ENCODE results near the gene KRT6A.

DNA sequence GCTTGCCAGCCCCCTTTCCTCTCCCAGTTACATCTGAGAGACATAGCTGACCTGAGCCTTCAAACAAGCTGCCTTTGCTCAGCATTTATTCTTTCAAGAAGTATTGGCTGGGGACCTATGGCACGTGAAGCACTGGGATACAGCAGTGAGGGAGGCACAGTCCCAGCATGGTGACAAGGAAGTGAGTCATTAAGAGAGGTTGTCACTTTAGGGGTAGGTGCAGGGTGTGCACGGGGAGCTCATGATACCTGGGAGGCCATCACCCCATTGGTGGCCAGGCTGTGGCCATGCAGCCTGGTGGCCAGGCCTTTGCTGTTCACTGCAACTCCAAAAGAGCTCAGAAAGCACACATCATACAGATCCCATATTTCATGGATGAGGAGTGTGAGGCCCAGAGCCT lies 53.2 kb downstream of the KRT6A start:
- TF ChIP-seq CTCF (IDR thresholded peaks at IDR 0.05; ENCODE audit: low read length) (no peak), EZH2 (optimal IDR thresholded peaks at IDR 0.05; ENCODE audit: low read depth, low read length) (no peak)

Data from MM.1S (cell line).